ENCODE data around the gene NPIPA1.
"Not testable (repeated sequence)": the region's sequence is repeated elsewhere in the genome, so short reads cannot be mapped to it uniquely, and the experiment has no call there.

GRCh38 chr16:14924982-14925381, 12.3 kb upstream of the NPIPA1 start:
- not testable (repeated sequence) for TF ChIP-seq CTCF, POLR2A (IDR thresholded peaks at IDR 0.05)
